ENCODE data around the gene DGCR6. TPM values are rescaled to one million over a fixed set of nuclear protein-coding genes. Genes with fewer than 3 reads are reported as not detected.
"Not testable (repeated sequence)": the region's sequence is repeated elsewhere in the genome, so short reads cannot be mapped to it uniquely, and the experiment has no call there.

DGCR6 gene
- total and polyA plus RNA-seq, 12 donors: 0.81 to 12.7 (median 2.5) TPM

DNA sequence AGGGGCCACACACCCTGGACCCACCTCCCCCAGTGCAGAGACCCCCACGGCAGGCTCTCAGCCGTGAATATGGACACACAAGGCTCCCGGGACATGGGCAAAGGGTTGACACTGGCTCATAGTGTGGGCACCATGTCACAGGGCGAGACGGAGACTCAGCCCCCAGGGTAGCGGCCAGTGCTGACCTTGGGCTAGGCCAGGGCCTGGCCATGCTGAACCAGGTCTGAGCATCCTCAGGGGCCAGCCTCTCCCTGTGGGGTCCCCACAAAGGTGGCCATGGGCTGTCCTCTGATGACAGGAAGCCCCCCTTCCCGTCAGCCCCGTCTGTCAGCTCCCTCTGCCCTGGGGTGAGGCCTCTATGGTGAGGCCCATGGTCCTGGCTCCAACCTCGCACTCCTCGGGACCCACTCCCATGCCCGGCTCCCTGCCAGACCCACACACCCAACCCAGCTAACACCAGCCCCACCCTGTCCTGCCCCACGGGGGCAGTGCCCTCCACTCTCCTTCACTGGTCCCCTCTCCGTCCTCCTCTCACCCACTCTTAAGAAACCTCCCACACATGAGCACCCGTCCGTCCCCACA, 49.0 kb downstream of the DGCR6 start:
- intact Hi-C loops (cut with DNase I): loop anchor here in 1 of 2 donors (5.0 kb wide), 1 partner anchor 672 kb away; no protein-coding TSS in a partner anchor

DNA sequence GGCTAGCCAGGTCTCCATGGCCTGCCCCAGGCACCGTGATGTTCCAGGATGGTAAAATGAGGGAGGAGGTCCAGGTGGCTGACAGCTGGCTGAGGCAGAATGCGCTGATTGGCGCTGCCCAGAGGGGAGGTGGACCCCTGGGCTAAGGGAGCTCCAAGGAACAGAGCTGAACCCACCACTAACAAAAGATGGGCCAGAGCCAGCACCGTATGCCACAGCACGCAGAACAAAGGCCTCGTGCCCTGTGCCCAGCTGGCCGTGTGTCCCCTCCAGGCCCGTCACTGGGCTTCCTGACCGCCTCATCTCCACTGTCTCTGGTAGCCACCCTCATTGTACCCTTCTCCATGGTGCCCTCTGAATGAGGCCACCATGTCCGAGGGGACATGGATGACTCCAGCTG, 49.6 kb downstream of the DGCR6 start:
- no peaks in the 10 kb centered on the region for H3K4me1 ChIP-seq (replicated peaks in 1 of 2)
- H3K27me3 ChIP-seq: no peaks in the 10 kb centered on the region
- WGBS, 4 donors: 70 to 87% (median 85%) methylated on average over 2 to 10 of the region's 10 CpGs
- intact Hi-C loops (cut with DNase I): loop anchor here in 1 of 2 donors (5.0 kb wide), 1 partner anchor 672 kb away; no protein-coding TSS in a partner anchor
- H3K27ac ChIP-seq: no peak overlapping the region
- no peak for DNase-seq
- no peaks in the 10 kb centered on the region for H3K36me3 ChIP-seq (replicated peaks in 1 of 2)
- no peak for TF ChIP-seq POLR2A (IDR thresholded peaks at IDR 0.05)
- TF ChIP-seq, protein P1, sequence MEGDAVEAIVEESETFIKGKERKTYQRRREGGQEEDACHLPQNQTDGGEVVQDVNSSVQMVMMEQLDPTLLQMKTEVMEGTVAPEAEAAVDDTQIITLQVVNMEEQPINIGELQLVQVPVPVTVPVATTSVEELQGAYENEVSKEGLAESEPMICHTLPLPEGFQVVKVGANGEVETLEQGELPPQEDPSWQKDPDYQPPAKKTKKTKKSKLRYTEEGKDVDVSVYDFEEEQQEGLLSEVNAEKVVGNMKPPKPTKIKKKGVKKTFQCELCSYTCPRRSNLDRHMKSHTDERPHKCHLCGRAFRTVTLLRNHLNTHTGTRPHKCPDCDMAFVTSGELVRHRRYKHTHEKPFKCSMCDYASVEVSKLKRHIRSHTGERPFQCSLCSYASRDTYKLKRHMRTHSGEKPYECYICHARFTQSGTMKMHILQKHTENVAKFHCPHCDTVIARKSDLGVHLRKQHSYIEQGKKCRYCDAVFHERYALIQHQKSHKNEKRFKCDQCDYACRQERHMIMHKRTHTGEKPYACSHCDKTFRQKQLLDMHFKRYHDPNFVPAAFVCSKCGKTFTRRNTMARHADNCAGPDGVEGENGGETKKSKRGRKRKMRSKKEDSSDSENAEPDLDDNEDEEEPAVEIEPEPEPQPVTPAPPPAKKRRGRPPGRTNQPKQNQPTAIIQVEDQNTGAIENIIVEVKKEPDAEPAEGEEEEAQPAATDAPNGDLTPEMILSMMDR (IDR thresholded peaks at IDR 0.05): no peak
- H3K9me3 ChIP-seq (replicated peaks in 1 of 3): no peaks in the 10 kb centered on the region
- H3K4me3 ChIP-seq: no peak overlapping the region

More for the DNA sequence above, 49.0 kb downstream of the DGCR6 start:
- no peak for TF ChIP-seq POLR2A (IDR thresholded peaks at IDR 0.05)
- TF ChIP-seq, protein P1 (IDR thresholded peaks at IDR 0.05): no peak
- 72 to 81% (median 78%) methylated on average over 3 to 15 of the region's 15 CpGs for WGBS, 4 donors
- Histone ChIP-seq H3K4me1 (replicated peaks in 1 of 2) (no peaks in the 10 kb centered on the region), H3K36me3 (replicated peaks in 1 of 2) (no peaks in the 10 kb centered on the region), H3K4me3 (no peak overlapping the region), H3K27me3 (no peaks in the 10 kb centered on the region), H3K27ac (no peak overlapping the region), H3K9me3 (replicated peaks in 1 of 3) (no peaks in the 10 kb centered on the region)
- peak in 1 of 7 donors; percentile 10 for DNase-seq

DNA sequence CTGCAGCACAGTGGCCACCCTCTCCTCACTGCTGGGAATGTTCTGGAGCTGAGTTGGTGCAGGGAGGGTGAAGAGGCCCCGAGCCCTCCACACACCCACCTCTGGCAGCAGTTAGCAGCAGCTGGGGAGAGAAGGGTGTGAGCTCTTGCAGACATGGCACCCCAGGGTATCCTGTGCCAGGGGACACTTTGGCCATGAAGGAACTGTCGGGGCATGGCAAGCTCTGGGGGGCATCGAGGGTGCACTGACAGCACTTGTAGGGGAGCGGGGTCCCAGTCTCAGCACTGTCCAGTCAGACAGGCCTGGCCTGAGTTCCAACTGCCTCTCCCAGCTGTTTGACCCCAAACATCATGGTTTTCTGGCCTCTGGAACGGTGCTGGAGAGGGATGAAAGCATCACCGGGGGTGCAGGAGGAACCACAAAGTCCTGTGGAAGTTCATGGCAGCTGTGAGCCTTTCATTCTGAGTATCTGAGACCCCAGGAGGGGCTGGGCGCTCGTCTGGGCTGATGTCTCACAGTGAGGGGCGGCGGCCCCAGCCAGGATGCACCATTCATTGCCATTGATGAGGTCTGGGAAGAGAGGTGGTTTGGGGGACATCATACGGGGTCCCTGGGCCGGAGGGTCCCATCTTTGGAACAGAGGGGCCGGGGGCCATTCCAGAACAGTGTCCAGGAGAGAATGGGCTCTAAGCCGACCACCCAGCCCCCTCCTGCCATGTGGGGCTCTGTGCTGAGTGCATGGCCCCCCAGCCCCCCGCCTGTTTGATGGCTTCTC, 50.2 kb downstream of the DGCR6 start:
- DNase-seq: peak in 2 of 7 donors; percentile 10 to 11
- WGBS, 4 donors: 68 to 77% (median 74%) methylated on average over 8 to 15 of the region's 15 CpGs
- H3K9me3 ChIP-seq (replicated peaks in 1 of 3); H3K27ac ChIP-seq; H3K4me1 ChIP-seq (replicated peaks in 1 of 2); H3K27me3 ChIP-seq; H3K4me3 ChIP-seq; H3K36me3 ChIP-seq (replicated peaks in 1 of 2): not testable (repeated sequence)
- intact Hi-C loops (cut with DNase I): loop anchor here in 1 of 2 donors (5.0 kb wide), 1 partner anchor 671 kb away; no protein-coding TSS in a partner anchor

DNA sequence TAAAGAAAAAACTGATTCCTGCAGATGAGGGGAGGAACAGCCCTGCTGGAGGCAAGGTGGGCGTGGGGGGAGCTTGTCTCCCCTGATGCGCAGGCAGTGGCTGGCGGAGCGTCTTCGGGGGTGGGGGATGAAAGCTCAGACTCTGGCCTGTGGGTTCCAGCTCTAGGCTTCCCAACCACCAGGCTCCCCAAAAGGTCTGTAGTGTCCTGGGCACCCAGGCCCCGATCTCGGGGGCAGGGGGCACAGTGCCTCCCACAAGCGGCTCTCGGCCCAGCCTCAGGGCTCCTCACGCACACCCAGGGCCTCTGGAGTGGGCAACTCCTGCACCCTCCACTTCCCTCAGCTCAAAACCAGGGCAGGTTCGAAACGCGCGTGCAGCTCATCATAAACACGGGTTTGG, 50.8 kb downstream of the DGCR6 start:
- not testable (repeated sequence) for H3K27me3 ChIP-seq; H3K27ac ChIP-seq; H3K36me3 ChIP-seq (replicated peaks in 1 of 2); H3K4me1 ChIP-seq (replicated peaks in 1 of 2); H3K4me3 ChIP-seq; H3K9me3 ChIP-seq (replicated peaks in 1 of 3)
- peak in 1 of 7 donors; percentile 1 for DNase-seq
- WGBS, 4 donors: 79 to 88% (median 81%) methylated on average over 12 to 15 of the region's 15 CpGs
- intact Hi-C loops (cut with DNase I): loop anchor here in 1 of 2 donors (5.0 kb wide), 1 partner anchor 670 kb away; no protein-coding TSS in a partner anchor

DNA sequence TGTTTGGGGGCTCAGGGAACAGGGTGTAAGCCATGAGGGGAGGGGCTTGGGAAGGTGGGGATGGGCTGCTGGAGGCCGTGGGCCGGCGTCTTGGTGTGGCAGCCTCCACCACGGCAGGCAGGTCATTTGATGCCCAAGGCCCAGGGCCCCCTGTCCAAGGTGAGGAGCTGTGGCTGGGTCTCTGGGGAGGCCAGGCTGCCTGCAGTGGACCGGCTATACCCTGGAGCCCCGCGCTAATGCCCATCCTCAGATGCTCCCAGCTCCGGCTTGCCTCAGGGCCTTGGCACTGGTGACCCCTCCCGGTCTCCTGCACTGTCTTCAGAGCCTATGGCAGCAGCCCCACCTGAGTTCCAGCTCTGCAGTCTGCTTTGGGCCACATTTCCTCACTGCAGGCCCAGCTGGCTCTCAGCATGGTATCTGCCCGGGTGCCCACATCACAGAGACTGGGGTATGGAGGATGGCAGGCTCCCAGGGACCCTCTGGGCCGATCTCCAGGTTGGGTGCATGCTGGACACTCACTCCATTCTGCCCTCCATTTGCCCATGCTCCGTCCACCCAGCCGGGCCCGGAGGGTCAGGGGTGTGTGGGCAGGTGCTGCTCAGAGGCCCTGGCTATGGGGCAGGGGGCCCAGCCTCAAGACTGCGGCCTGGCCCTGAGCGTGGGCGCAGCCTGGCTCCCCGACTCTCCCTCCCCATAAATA, 51.7 kb downstream of the DGCR6 start:
- intact Hi-C loops (cut with DNase I): loop anchor here in 1 of 2 donors (5.0 kb wide), 1 partner anchor 670 kb away; no protein-coding TSS in a partner anchor
- not testable (repeated sequence) for H3K4me1 ChIP-seq (replicated peaks in 1 of 2)
- 57 to 74% (median 73%) methylated on average over 3 to 15 of the region's 18 CpGs for WGBS, 4 donors

DNA sequence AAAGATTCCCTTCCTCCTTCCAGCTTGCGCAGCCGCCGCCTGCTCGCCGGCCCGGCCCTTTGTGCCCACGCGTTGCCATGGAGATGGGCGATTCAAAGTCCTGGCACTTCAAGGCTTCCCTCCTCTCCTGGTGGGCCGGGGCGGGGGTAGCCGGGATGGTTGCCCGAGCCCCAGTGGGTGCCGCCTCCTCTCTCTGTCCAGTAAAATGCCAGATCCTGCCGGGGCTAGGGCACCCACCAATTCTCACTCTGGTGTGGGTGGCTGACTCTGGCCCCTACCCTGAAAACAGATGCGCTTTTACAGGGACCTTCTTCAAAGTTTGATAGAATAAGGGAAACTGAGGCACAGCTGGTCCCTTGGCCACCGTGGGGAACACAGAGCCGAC, 52.2 kb downstream of the DGCR6 start:
- 79 to 84% (median 82%) methylated on average over 10 to 18 of the region's 18 CpGs for WGBS, 4 donors
- not testable (repeated sequence) for H3K9me3 ChIP-seq (replicated peaks in 1 of 3); H3K36me3 ChIP-seq (replicated peaks in 1 of 2); H3K27me3 ChIP-seq; H3K4me1 ChIP-seq (replicated peaks in 1 of 2); H3K4me3 ChIP-seq; H3K27ac ChIP-seq
- DNase-seq: peak in 1 of 7 donors; percentile 8
- intact Hi-C loops (cut with DNase I): loop anchor here in 1 of 2 donors (5.0 kb wide), 1 partner anchor 669 kb away; no protein-coding TSS in a partner anchor

More for the DNA sequence above, 51.7 kb downstream of the DGCR6 start:
- DNase-seq: peak in 1 of 7 donors; percentile 10
- H3K27ac ChIP-seq; H3K4me3 ChIP-seq; H3K36me3 ChIP-seq (replicated peaks in 1 of 2); H3K9me3 ChIP-seq (replicated peaks in 1 of 3); H3K27me3 ChIP-seq: not testable (repeated sequence)

DNA sequence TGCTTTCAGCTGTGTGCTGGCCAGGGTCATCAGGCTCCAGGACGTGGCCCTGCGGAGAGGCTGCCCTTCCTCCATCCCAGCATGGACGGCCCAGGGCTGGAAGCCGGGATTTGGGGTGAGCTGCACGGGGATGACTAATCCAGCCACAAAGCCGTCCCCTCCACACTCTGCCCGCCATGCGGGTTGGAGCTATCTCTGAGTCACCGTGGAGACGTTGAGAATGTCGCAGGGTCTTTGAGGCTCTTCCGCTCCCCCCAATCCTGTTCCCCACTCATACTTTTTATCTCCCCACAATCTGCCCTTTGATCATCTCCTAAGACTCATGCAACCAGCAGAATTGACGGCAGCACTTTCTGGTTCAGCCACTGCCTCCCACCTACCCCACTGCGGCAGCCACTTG, 52.6 kb downstream of the DGCR6 start:
- H3K4me3 ChIP-seq; H3K27ac ChIP-seq; H3K4me1 ChIP-seq (replicated peaks in 1 of 2); H3K36me3 ChIP-seq (replicated peaks in 1 of 2); H3K9me3 ChIP-seq (replicated peaks in 1 of 3); H3K27me3 ChIP-seq; DNase-seq: not testable (repeated sequence)
- 66 to 73% (median 70%) methylated on average over 11 to 14 of the region's 14 CpGs for WGBS, 4 donors
- intact Hi-C loops (cut with DNase I): loop anchor here in 1 of 2 donors (5.0 kb wide), 1 partner anchor 669 kb away; no protein-coding TSS in a partner anchor

DNA sequence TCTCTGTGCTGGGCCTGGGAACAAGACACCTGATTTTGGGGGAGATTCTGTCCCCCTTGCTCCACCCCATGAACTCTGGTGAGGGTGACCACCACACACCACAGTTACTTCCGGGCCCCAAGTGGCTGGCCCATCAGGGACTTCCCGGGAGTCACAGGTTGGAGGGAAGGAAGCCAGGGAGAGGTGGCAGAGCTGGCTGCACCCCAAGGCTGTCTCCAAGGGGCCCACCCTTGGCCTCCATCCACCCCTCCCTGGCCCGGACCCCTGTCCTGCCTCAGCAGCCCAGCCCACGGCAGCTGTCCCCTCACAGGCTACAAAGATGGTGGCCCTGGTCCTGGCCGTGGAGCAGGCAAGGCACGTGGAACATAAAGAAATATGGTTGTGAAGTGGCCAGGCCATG, 53.1 kb downstream of the DGCR6 start:
- intact Hi-C loops (cut with DNase I): loop anchor here in 1 of 2 donors (5.0 kb wide), 1 partner anchor 668 kb away; no protein-coding TSS in a partner anchor
- H3K27me3 ChIP-seq; H3K4me3 ChIP-seq; H3K36me3 ChIP-seq (replicated peaks in 1 of 2); DNase-seq; H3K4me1 ChIP-seq (replicated peaks in 1 of 2); H3K27ac ChIP-seq; H3K9me3 ChIP-seq (replicated peaks in 1 of 3): not testable (repeated sequence)
- 71 to 84% (median 78%) methylated on average over 2 to 6 of the region's 6 CpGs for WGBS, 4 donors
